LNCAP (cell line): ENCODE measurements around the gene NEK8.

Experiments
- CTCF ChIP-seq: fragments of 450-650 bp; IDR thresholded peaks from 2 replicates; pipeline ENCODE4 v1.5.1; 2017; ENCODE audit warnings: mild to moderate bottlenecking

NEK8 gene

DNA sequence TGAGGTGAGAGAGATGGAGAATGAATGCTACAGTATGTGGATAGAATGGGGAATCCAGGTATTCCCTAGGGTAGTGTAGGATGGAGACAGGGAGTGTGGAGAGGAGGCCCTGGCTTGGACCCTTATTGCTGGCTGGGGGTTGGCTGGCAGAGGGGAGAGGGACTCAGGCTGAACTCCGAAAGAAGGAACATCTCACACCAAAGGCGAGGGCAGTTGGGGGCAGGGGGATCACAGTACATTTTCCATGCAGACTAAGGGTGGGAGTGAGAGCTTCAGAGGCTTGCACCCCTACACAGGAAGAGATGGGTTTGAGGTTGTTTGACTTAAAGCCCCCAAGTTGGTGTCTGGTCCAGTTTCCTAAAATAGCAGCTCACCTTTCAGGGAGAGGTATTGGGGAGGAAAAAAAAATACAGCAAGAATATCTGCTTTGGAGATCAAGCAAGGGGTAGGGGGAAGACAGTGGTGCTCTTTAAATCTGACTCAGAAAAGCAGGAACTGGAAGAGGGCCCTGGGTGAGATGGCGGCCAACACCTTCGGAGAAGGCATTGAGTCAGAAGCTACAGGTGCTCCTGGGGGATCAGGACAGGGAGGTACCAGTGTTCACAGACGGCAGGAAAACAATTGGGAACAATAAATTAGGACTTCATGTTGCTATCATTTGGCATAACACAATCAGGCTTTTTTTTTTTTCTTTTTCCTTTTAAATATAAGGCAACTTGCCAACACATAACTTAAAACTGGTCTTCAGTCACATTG is 27.6 kb downstream of the NEK8 start:
- TF ChIP-seq CTCF, result no peak

- no peak for TF ChIP-seq CTCF
Observed at GRCh38 chr17:28758411-28759121, 30.0 kb downstream of the NEK8 start.

- no peak for TF ChIP-seq CTCF
Observed at GRCh38 chr17:28759256-28759865, 30.8 kb downstream of the NEK8 start.

GRCh38 chr17:28760601-28761562 is 32.3 kb downstream of the NEK8 start:
- no peak for TF ChIP-seq CTCF

GRCh38 chr17:28763137-28763799 is 34.7 kb downstream of the NEK8 start:
- no peak for TF ChIP-seq CTCF

GRCh38 chr17:28763804-28764266 is 35.2 kb downstream of the NEK8 start:
- peak; percentile 92 for TF ChIP-seq CTCF
